Stimulated activated CD8-positive, alpha-beta memory T cell treated with anti-CD3 and anti-CD28 coated beads, Interleukin-2, amount 100 ng/mL, for 48 hours (primary cell): ENCODE data around the gene BTRC.

ENCODE experiments used
- DNase-seq, 2 donors: peaks; one replicate each; pipeline ENCODE4 v3.0.0-alpha.2; 2020; ENCODE audit warnings: low read depth in 2 of 2

Gene BTRC

GRCh38 chr10:101567165-101568006 is 213.4 kb downstream of the BTRC start:
- no peak for DNase-seq

GRCh38 chr10:101568054-101568745 is 214.2 kb downstream of the BTRC start:
- no peak for DNase-seq

- DNase-seq, result no peak
These were observed 215.3 kb downstream of the BTRC start for GRCh38 chr10:101569323-101569621.

- DNase-seq, result peak; percentile 73 to 76
These were observed 215.9 kb downstream of the BTRC start for GRCh38 chr10:101569622-101570427.

GRCh38 chr10:101570428-101571270 is 216.7 kb downstream of the BTRC start:
- DNase-seq, result no peak

- DNase-seq, result no peak
These were observed 217.4 kb downstream of the BTRC start for GRCh38 chr10:101571271-101571925.

- DNase-seq, result no peak
These were observed 218.2 kb downstream of the BTRC start for GRCh38 chr10:101572126-101572525.

GRCh38 chr10:101572785-101573184 is 218.8 kb downstream of the BTRC start:
- no peak for DNase-seq

- DNase-seq, result no peak
These were observed 220.2 kb downstream of the BTRC start for GRCh38 chr10:101573885-101574753.

- DNase-seq, result no peak
These were observed 221.1 kb downstream of the BTRC start for GRCh38 chr10:101575091-101575490.

- no peak for DNase-seq
These were observed 221.7 kb downstream of the BTRC start for GRCh38 chr10:101575580-101576210.

- no peak for DNase-seq
These were observed 222.4 kb downstream of the BTRC start for GRCh38 chr10:101576211-101576863.

- no peak for DNase-seq
These were observed 223.3 kb downstream of the BTRC start for GRCh38 chr10:101577121-101577871.

GRCh38 chr10:101578192-101578591 is 224.2 kb downstream of the BTRC start:
- DNase-seq, result no peak

GRCh38 chr10:101578803-101579515 is 225.0 kb downstream of the BTRC start:
- DNase-seq, result no peak

- no peak for DNase-seq
These were observed 225.5 kb downstream of the BTRC start for GRCh38 chr10:101579516-101579870.

- no peak for DNase-seq
These were observed 226.8 kb downstream of the BTRC start for GRCh38 chr10:101580486-101581399.
